HG03103 (cell line): ENCODE results near the gene RHAG.

Source experiments
- ATAC-seq: cut with Tn5 transposase; IDR thresholded peaks from one replicate; pipeline ENCODE4 v1.9.1; 2021; ENCODE audit warnings: low read depth; ENCODE audit not compliant: unreplicated experiment

Gene RHAG

DNA sequence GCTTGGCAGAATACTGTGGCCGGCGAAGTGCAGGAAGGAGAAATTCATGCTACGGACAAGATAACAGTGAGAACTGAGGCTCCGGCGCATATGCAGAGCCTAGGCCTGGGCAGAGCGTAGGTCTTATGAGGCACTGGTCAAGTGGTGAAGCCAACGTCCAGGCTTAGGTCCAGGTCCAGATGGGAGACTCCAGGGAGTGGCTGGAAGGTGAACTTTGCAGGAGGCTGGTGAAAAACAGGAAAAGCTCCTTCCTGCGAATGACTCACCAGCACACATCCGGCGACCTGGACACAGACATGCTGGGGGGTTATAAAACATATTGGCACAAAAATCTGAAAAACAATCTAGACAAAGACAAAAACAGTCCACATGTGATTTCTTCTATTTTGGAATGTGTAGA lies 70.8 kb downstream of the RHAG start:
- no peak for ATAC-seq

GRCh38 chr6:49565261-49565660 lies 71.4 kb downstream of the RHAG start:
- ATAC-seq: no peak

DNA sequence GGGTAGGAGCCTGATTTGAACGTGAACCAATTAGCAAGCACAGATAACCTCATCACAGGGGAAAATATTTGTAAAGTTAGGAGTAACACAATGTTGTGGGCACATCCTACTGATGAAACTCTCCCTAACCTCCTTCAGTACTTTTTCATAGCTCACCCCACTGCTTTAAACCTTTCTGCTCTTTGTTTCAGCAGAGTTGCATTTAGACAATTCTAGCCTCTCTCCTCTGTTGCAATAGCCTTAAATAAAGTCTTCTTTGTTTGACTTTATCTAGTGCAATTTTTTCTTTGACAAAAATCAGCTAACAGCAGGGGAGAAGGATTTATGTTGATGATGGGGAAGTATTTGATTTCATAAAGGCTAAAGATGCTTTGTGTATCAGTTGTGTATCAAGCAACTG lies 72.1 kb downstream of the RHAG start:
- ATAC-seq: no peak

- no peak for ATAC-seq
Observed at GRCh38 chr6:49563006-49563886, 73.4 kb downstream of the RHAG start.

DNA sequence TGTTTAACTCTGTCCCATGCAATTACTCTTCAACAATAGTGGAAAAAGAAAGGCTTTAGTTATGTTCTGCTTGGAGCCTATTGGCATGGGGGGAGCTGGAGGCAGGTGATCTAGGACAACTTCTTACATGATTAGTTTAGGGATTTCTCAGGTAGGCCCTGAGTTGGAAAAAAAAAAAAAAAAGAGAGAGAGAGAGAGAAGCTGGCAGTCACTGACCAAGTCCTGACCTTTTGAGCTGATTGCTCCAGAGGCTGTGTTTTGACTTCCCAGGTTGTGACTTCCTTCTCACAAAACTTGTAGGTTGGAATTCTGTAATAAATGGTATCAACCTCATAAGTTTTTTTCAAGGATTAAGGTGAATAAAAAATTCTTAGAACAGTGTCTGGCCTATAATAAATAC lies 78.4 kb downstream of the RHAG start:
- ATAC-seq: no peak

GRCh38 chr6:49557177-49557576 lies 79.5 kb downstream of the RHAG start:
- no peak for ATAC-seq

DNA sequence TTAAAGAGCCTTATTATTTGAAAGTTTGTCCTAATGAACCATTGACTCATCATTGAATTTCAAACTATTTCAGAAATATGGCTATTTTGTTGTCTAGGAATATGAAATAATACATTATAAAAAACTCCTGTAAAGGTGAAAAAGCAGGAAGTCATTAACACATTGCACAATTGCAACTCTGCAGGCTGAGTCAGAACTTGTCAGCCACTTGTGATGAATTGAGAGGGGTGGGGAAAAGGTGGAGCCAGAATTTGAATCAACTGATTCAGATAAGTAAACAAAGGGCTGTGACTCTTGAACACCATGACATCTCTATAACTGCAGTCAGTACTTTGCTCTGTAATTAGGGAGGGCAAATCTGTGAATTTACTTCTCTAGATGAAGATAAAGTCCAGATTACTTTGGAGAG lies 80.2 kb downstream of the RHAG start:
- ATAC-seq: no peak

DNA sequence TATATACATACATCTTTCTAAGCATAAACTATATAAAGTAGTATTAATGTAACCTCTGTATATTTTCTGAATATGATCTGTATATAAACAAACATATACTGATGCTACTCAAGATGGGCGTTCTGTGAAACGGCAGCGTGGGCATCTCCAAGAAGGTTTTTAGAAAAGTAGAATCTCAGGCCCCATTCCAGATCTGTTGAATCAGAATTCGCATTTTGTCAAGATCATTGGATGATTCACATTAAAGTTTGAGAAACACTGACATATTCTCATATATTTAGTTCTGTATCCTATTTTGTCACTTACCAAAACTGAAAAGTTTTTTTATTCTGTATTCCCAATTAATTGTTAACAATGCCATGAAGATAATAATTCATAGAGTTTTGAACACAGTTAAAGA lies 80.7 kb downstream of the RHAG start:
- ATAC-seq: no peak
